Skeletal muscle cell (primary cell): ENCODE data around the gene TBC1D22A.

Source experiments
- DNase-seq: peaks from one replicate; pipeline ENCODE4 v3.0.0-alpha.2; 2010; ENCODE audit warnings: low read depth
- H3K4me3 ChIP-seq: 2 replicates; pipeline ENCODE4 v1.5.1; 2011; ENCODE audit warnings: low read depth, mild to moderate bottlenecking, control low read depth, low read length, moderate library complexity

TBC1D22A gene

DNA sequence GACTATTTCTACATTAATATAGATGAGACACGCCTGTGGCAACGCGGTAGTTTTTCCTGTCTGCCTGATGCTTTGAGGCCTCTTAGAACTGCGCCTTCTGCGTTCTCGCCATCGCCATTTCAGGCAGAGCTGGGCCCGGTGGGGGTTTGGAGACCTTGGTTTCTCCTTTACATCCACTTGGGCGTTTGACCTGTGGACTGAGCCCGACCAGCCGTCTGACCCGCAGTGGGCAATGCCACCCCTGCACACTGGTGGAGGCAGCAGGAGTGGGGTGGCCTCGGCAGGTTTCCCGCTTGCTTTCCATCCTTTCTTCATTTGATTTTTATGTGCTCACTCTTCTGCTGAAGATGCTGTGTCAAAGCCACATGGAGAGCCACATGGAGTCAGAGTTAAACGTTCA is 130.4 kb downstream of the TBC1D22A start:
- DNase-seq: no peak
- H3K4me3 ChIP-seq: no peak overlapping the region

DNA sequence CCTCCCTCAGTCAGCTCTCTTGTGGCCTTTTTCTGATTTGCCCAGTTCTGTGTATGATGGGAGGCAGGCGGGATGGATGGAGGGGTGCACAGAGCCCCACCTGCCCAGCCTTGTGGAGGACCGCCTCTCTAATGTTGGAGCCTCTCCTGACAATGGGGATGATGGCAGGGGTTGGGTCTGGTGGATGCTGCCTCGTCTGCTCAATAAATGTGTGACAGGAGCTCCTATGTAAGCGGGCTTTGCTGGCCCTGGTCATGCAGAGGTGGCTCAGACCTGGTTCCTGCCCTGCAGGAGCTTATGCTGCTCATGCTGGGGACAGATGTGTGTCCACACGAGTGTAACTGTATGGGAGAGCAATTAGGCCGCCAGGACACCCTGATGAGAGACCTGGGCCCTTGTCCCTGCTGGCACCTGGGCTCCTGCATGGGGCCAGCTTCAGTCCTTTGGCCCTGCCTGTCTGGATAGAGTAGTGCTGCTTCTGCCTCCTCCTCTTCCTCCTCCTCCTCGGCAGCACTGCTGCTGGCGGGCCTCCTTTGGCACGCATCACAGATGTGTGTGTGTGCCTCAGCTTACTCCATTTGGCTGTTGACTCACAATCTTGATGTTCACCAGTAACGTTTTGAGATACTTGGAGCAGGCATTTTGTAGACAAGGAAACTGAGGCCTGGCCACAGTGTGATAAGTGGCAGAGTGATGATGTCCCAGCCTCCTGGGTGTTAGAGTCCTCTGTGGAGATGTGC is 131.0 kb downstream of the TBC1D22A start:
- no peak overlapping the region for H3K4me3 ChIP-seq
- no peak for DNase-seq

DNA sequence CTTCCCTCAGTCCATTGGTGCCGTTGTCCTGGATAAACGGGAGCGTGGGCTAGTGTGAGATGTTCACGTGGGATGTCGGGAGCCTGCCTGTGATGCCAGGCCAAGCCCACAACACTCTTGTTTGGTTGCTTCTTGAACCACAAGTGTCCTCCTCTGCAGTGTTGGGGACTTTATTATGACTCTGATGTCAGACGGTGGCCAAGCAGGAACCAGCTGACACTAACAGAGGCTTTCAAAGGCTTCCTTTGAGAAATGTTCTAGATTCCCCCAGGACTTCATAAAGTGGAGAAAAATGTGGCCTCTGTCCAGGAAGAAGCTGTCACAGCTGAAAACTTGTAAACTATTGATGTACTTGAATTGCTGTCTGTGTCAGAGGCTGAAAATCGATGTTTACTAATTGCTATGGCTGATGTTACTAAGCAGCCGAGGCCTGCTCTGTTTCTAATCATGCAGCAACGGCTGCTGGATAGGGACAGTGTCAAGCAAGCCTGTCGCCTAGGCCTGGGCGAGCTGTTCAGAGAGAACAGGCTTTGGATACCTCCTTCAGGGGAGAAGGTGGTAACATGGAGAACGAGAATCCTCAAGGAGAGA is 131.7 kb downstream of the TBC1D22A start:
- no peak for DNase-seq
- no peak overlapping the region for H3K4me3 ChIP-seq

DNA sequence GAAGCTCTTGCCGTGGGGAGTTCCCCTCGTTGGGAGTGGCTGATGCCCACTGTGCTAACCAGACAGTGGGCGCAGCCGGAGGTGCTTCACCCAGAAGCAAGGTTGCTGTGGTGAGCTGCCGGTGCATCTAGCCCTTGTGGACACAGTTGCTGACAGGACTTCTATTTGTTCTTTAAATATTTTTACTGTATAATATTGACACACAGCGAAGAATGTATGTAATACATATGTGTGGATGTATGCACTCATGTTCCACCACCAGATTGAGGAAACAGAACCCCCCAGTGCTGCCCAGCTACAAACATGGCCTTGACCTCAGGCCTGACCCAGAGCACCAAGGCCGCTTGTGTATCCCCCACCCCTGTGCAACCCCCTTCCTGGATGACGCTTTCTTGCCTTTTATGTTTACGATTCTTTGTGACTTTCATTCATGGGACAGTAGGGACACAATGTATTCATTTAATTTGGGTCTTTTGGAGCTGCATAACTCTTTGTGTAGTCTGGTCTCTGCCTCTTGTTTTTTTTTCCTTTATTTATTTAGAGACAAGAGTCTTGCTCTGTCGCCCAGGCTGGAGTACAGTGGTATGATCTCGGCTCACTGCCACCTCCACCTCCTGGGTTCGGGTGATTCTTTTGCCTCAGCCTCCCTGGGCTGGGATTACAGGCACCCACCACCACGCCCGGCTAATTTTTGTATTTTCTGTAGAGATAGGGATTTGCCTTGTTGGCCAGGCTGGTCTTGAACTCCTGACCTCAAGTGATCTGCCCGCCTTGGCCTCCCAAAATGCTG is 132.6 kb downstream of the TBC1D22A start:
- no peak overlapping the region for H3K4me3 ChIP-seq
- no peak for DNase-seq

GRCh38 chr22:46895753-46896152 is 133.3 kb downstream of the TBC1D22A start:
- no peak overlapping the region for H3K4me3 ChIP-seq
- DNase-seq: no peak

- no peak for DNase-seq
- no peak overlapping the region for H3K4me3 ChIP-seq
Observed at GRCh38 chr22:46896166-46896565, 133.7 kb downstream of the TBC1D22A start.

GRCh38 chr22:46896568-46897245 is 134.3 kb downstream of the TBC1D22A start:
- no peak for DNase-seq
- H3K4me3 ChIP-seq: no peak overlapping the region

DNA sequence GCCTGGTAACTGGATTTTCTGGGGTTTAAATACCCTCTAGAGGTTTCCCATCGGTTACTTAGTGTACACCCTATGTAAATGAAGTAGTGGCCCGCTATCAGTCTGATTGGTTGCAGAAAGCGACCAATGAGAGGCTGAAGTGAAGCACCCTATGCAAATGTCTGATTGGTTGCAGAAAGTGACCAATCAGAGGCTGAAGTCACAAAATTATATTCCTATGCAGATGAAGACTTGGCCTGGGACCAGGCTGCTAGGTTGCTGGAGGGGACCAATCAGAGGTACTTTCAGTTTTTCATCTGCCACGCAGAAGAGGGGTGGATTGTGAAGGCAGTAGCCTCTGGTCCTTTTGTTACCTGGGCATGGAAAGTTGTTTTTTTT is 134.8 kb downstream of the TBC1D22A start:
- H3K4me3 ChIP-seq: no peak overlapping the region
- no peak for DNase-seq

- no peak for DNase-seq
- no peak overlapping the region for H3K4me3 ChIP-seq
Observed at GRCh38 chr22:46900549-46900948, 138.1 kb downstream of the TBC1D22A start.

- no peak overlapping the region for H3K4me3 ChIP-seq
- DNase-seq: no peak
Observed at GRCh38 chr22:46902436-46902835, 140.0 kb downstream of the TBC1D22A start.

DNA sequence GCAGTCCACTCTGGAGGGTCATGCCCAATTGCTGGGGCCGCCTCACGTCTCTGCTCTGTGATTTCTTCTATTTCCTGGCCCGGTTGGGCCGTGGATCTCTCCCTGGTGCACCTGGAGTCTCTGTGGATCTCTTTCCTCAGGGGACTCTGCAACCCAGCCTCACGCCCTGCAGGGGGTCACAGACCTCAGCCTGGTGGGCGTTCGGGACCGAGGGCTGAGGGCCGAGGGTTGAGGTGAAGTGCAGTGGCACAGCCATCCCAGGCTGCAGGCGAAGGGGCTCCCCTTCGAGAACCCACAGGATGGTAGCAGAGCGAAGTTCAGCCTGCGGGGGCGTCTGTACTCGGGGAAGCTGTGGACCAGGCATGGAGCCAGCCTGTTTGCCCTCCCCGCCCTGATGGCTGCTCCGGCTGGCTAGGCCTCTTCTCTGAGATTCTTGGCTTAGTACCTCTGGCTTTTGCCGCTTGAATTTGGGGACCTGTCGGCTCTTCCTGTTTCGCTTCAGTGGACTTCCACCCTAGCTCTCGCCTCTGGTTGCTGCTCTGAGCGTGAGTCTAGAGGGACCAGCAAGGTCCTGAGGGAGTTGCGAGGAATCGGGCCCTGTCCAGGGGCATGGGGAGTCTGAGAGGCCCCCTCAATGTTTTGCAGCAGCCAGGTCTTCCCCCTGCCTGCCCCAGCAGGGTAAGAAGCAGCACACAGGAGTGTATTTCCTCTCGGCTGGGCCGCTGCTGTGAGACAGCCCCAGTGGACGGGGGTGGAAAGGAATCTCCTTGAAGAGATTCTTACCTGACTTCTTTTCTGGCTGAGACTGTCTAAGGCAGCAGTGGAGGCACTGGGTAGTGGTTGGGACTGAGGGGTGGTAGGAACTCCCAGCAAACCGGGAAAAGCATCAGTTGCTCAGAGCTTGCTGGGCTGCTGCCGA is 140.8 kb downstream of the TBC1D22A start:
- H3K4me3 ChIP-seq: no peak overlapping the region
- no peak for DNase-seq

- no peak for DNase-seq
Observed at GRCh38 chr22:46905415-46905814, 143.0 kb downstream of the TBC1D22A start.

GRCh38 chr22:46905834-46906233 is 143.4 kb downstream of the TBC1D22A start:
- DNase-seq: no peak
- no peak overlapping the region for H3K4me3 ChIP-seq

More at GRCh38 chr22:46905415-46905814, 143.0 kb downstream of the TBC1D22A start:
- H3K4me3 ChIP-seq: no peak overlapping the region

GRCh38 chr22:46906326-46907045 is 144.0 kb downstream of the TBC1D22A start:
- no peak for DNase-seq
- no peak overlapping the region for H3K4me3 ChIP-seq

GRCh38 chr22:46907241-46908215 is 145.1 kb downstream of the TBC1D22A start:
- H3K4me3 ChIP-seq: no peak overlapping the region
- DNase-seq: no peak

- no peak for DNase-seq
- H3K4me3 ChIP-seq: no peak overlapping the region
Observed at GRCh38 chr22:46908641-46909107, 146.2 kb downstream of the TBC1D22A start.
